Progenitor cell of endocrine pancreas (in vitro differentiated cells): Measurements from ENCODE around the gene RTKN. TPM values are rescaled to one million over a fixed set of nuclear protein-coding genes. Genes with fewer than 3 reads are reported as not detected.

Source experiments
- DNase-seq: peaks from one replicate; pipeline ENCODE4 v3.0.0; 2021; ENCODE audit warnings: low spot score; ENCODE audit not compliant: unreplicated experiment
- H3K27ac Mint-ChIP-seq: 2 replicates; pipeline ENCODE4 v1.8.0; 2021; ENCODE audit warnings: mild to moderate bottlenecking, moderate library complexity, mixed read lengths
- H3K27me3 Mint-ChIP-seq: 2 replicates; pipeline ENCODE4 v1.8.0; 2021; ENCODE audit warnings: mixed read lengths
- H3K36me3 Mint-ChIP-seq: 2 replicates; pipeline ENCODE4 v1.8.0; 2022; ENCODE audit warnings: mixed read lengths; ENCODE audit not compliant: insufficient read depth
- H3K4me1 Mint-ChIP-seq: 2 replicates; pipeline ENCODE4 v1.8.0; 2021; ENCODE audit warnings: low read depth, mixed read lengths
- H3K4me3 Mint-ChIP-seq: 2 replicates; pipeline ENCODE4 v1.8.0; 2021; ENCODE audit warnings: low read depth, mild to moderate bottlenecking, moderate library complexity, mixed read lengths
- H3K9me3 Mint-ChIP-seq: 2 replicates; pipeline ENCODE4 v1.8.0; 2021; ENCODE audit warnings: low read depth, mixed read lengths
- CTCF ChIP-seq: fragments of 200-600 bp; sonication (generic); IDR thresholded peaks from one replicate; pipeline ENCODE4 v1.5.0; 2021; ENCODE audit warnings: antibody characterized with exemption, mild to moderate bottlenecking; ENCODE audit not compliant: unreplicated experiment
- total RNA-seq: library from RNA; stranded (reverse); gene quantifications from 2 replicates; pipeline ENCODE4 v1.2.1, GENCODE V29; 2021

Gene RTKN
- total RNA-seq, 1 donor from 2014 or later, result 129 TPM

DNA sequence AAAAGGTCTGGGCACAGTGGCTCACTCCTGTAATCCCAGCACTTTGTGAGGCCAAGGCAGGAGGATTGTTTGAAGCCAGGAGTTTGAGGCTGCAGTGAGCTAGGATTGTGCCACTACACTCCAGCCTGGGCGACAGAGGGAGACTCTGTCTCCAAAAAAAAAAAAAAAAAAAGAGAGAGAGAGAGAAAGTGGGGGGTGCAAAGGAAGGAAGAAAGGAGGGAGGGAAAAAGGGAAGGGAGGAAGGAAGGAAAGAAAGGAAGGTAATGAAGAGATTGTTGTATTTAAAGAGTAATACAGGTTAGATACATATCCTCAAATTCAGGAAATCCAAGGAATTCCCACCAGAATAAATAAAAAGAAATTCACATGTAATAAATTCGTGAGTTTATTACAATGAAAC is 39.8 kb downstream of the RTKN start:
- TF ChIP-seq CTCF, result no peak
- no peak for DNase-seq
- H3K27me3 Mint-ChIP-seq, result peaks cover 3% of the 10 kb centered on the region

GRCh38 chr2:74399785-74400184 is 42.0 kb downstream of the RTKN start:
- H3K4me1 Mint-ChIP-seq, result no peaks in the 10 kb centered on the region
- H3K27ac Mint-ChIP-seq, result no peak overlapping the region
- no peaks in the 10 kb centered on the region for H3K27me3 Mint-ChIP-seq
- no peak for DNase-seq
- H3K36me3 Mint-ChIP-seq, result no peaks in the 10 kb centered on the region
- H3K4me3 Mint-ChIP-seq, result no peak overlapping the region
- H3K9me3 Mint-ChIP-seq, result no peaks in the 10 kb centered on the region
- TF ChIP-seq CTCF, result peak; percentile 54

More for the DNA sequence above, 39.8 kb downstream of the RTKN start:
- H3K9me3 Mint-ChIP-seq, result no peaks in the 10 kb centered on the region
- H3K4me3 Mint-ChIP-seq, result no peak overlapping the region
- H3K4me1 Mint-ChIP-seq, result no peaks in the 10 kb centered on the region
- H3K27ac Mint-ChIP-seq, result no peak overlapping the region
- H3K36me3 Mint-ChIP-seq, result no peaks in the 10 kb centered on the region

- no peak overlapping the region for H3K27ac Mint-ChIP-seq
- H3K27me3 Mint-ChIP-seq, result no peaks in the 10 kb centered on the region
- no peak overlapping the region for H3K4me3 Mint-ChIP-seq
- H3K36me3 Mint-ChIP-seq, result no peaks in the 10 kb centered on the region
- H3K9me3 Mint-ChIP-seq, result no peaks in the 10 kb centered on the region
- H3K4me1 Mint-ChIP-seq, result peaks cover 2% of the 10 kb centered on the region
- no peak for TF ChIP-seq CTCF
- DNase-seq, result no peak
Observed at GRCh38 chr2:74396149-74396548, 45.6 kb downstream of the RTKN start.

- no peaks in the 10 kb centered on the region for H3K36me3 Mint-ChIP-seq
- no peak for DNase-seq
Observed at GRCh38 chr2:74393525-74393924, 48.2 kb downstream of the RTKN start.

DNA sequence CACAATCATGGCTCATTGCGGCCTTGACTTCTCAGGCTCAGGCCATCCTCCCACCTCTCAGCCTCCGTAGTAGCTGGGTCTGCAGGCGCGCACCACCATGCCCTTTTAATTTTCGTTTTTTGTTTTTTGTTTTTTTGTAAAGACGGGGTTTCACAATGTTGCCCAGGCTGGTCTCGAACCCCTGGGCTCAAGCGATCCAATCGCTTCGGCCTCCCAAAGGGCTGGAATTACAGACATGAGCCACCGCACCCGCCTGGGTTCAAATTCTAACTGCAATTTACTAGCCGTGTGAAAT is 49.3 kb downstream of the RTKN start:
- H3K9me3 Mint-ChIP-seq, result no peaks in the 10 kb centered on the region
- no peak for DNase-seq
- H3K27ac Mint-ChIP-seq, result no peak overlapping the region
- no peak overlapping the region for H3K4me3 Mint-ChIP-seq
- H3K27me3 Mint-ChIP-seq, result no peaks in the 10 kb centered on the region
- TF ChIP-seq CTCF, result no peak
- no peaks in the 10 kb centered on the region for H3K36me3 Mint-ChIP-seq
- peaks cover 5% of the 10 kb centered on the region for H3K4me1 Mint-ChIP-seq

More at GRCh38 chr2:74393525-74393924, 48.2 kb downstream of the RTKN start:
- H3K4me1 Mint-ChIP-seq, result peaks cover 5% of the 10 kb centered on the region
- no peaks in the 10 kb centered on the region for H3K27me3 Mint-ChIP-seq
- H3K9me3 Mint-ChIP-seq, result no peaks in the 10 kb centered on the region
- no peak overlapping the region for H3K27ac Mint-ChIP-seq
- no peak overlapping the region for H3K4me3 Mint-ChIP-seq
- TF ChIP-seq CTCF, result no peak
